HepG2 (cell line): ENCODE data around the gene BPIFB6.

ENCODE experiments used
- CHCHD3 ChIP-seq: sonication (generic); formaldehyde crosslinking; IDR thresholded peaks from 2 replicates; pipeline ENCODE4 v1.8.0; 2022; ENCODE audit warnings: mild to moderate bottlenecking, missing genetic modification reagents, moderate library complexity
- CTCF ChIP-seq: sonication (generic); formaldehyde crosslinking; IDR thresholded peaks from 2 replicates; pipeline ENCODE4 v1.5.0; 2020; ENCODE audit warnings: mild to moderate bottlenecking, missing genetic modification reagents, moderate library complexity
- ETS1 ChIP-seq: sonication (generic); formaldehyde crosslinking; IDR thresholded peaks from 2 replicates; pipeline ENCODE4 v1.4.0; 2020; ENCODE audit warnings: missing genetic modification reagents
- GABPA ChIP-seq, 2 experiments: IDR thresholded peaks; 2 replicates each; pipeline ENCODE4 v1.6.1; 2011 to 2016; ENCODE audit warnings: low read depth in 2 of 2, low read length in 1 of 2, missing biosample characterization in 1 of 2, missing genetic modification characterization in 1 of 2
- GATAD2A ChIP-seq: IDR thresholded peaks from 2 replicates; pipeline ENCODE4 v1.6.1; 2016
- HNF1A ChIP-seq, 2 experiments: sonication (generic) in 1 of 2; formaldehyde crosslinking in 1 of 2; IDR thresholded peaks; 2 replicates each; pipeline versions ENCODE4 v1.4.0 to v1.6.1; 2016 to 2020; ENCODE audit warnings: borderline replicate concordance in 1 of 2, low read depth in 1 of 2, mild to moderate bottlenecking in 1 of 2, missing genetic modification reagents in 1 of 2
- KAT2B ChIP-seq: fragments of 150-350 bp; IDR thresholded peaks from 2 replicates; pipeline ENCODE4 v1.6.1; 2014; ENCODE audit warnings: low read depth, low read length, borderline replicate concordance
- MAFG ChIP-seq: sonication (generic); formaldehyde crosslinking; IDR thresholded peaks from 2 replicates; pipeline ENCODE4 v1.5.1; 2020; ENCODE audit warnings: mild to moderate bottlenecking, missing genetic modification reagents
- POLR2A ChIP-seq, 2 experiments: IDR thresholded peaks; 2 replicates each; pipeline ENCODE4 v1.6.1; 2011; ENCODE audit warnings: low read depth in 2 of 2, low read length in 2 of 2, mild to moderate bottlenecking in 1 of 2, moderate library complexity in 1 of 2; ENCODE audit not compliant: insufficient read depth in 1 of 2
- ZNF672 ChIP-seq: sonication (generic); formaldehyde crosslinking; IDR thresholded peaks from 2 replicates; pipeline ENCODE4 v1.8.1; 2022; ENCODE audit warnings: missing genetic modification reagents
- TF ChIP-seq, protein P1 (sequence below): sonication (generic); formaldehyde crosslinking; conservative IDR thresholded peaks from 2 replicates; pipeline ENCODE4 v1.4.0; 2020; ENCODE audit warnings: missing genetic modification reagents
- TF ChIP-seq, protein P2 (sequence below): sonication (generic); formaldehyde crosslinking; IDR thresholded peaks from 2 replicates; pipeline ENCODE4 v1.5.1; 2020; ENCODE audit warnings: mild to moderate bottlenecking, moderate library complexity, missing genetic modification reagents

DNA sequence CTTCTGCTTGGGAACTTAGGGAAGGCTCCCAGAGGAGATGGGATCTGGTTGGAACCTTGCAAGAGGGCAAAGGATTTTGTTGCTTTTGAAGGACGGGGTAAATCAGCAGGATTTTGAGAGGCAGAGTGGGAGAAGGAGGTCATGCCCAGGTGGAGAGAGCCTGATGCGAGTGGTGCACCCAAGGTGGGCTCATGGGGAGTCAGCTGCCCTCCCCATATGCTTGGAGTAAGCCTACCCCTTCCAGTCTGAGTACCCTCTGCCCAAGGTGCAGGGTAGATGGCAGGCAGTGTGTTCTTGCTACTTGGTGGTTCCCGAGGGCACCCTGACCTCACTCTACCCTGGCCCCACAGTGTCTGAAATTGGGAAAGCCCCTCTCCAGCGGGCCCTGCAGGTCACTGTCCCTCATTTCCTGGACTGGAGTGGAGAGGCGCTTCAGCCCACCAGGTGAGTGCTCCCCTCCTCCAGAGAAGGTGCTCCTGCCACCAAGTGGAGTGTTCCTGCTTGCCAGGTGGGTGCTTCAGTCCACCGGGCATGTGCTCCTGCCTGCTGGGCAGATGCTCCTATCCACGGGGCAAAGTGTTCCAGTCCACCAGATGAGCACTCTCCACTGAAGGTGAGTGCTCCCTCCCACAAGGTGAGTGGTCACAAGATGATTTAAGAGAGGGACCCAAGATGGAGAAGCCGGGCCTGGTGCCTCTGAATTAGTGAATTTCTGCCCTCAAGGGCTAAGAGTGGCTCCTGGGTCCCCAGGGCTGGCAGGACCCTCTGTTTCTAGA, 20.6 kb upstream of the BPIFB6 start:
- TF ChIP-seq ETS1 (CRISPR knock-in tag) (no peak), GABPA (IDR thresholded peaks at IDR 0.05; ENCODE audit: low read depth, low read length) (0 out of 2 replicates have a peak, but pooled peaks have one; percentile 10), GABPA (CRISPR knock-in tag; IDR thresholded peaks at IDR 0.05; ENCODE audit: low read depth) (no peak), ZNF672 (CRISPR knock-in tag) (no peak), CHCHD3 (CRISPR knock-in tag) (no peak), POLR2A (IDR thresholded peaks at IDR 0.05; ENCODE audit: insufficient read depth in 1 of 2, low read depth in 2 of 2, low read length in 2 of 2) (peak in 1 of 2 experiments; percentile 45; a peak in 2 of 4 replicates), HNF1A (IDR thresholded peaks at IDR 0.05; ENCODE audit: low read depth) (no peak), HNF1A (CRISPR knock-in tag; IDR thresholded peaks at IDR 0.05; ENCODE audit: borderline replicate concordance) (peak; percentile 30; the same call in 1 of the 2 replicates), KAT2B (no peak), CTCF (CRISPR knock-in tag) (no peak), MAFG (no peak), GATAD2A (CRISPR knock-in tag) (no peak)
- TF ChIP-seq, protein P1, sequence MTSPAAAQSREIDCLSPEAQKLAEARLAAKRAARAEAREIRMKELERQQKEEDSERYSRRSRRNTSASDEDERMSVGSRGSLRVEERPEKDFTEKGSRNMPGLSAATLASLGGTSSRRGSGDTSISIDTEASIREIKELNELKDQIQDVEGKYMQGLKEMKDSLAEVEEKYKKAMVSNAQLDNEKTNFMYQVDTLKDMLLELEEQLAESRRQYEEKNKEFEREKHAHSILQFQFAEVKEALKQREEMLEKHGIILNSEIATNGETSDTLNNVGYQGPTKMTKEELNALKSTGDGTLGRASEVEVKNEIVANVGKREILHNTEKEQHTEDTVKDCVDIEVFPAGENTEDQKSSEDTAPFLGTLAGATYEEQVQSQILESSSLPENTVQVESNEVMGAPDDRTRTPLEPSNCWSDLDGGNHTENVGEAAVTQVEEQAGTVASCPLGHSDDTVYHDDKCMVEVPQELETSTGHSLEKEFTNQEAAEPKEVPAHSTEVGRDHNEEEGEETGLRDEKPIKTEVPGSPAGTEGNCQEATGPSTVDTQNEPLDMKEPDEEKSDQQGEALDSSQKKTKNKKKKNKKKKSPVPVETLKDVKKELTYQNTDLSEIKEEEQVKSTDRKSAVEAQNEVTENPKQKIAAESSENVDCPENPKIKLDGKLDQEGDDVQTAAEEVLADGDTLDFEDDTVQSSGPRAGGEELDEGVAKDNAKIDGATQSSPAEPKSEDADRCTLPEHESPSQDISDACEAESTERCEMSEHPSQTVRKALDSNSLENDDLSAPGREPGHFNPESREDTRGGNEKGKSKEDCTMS (CRISPR knock-in tag) = no peak
- TF ChIP-seq, protein P2, sequence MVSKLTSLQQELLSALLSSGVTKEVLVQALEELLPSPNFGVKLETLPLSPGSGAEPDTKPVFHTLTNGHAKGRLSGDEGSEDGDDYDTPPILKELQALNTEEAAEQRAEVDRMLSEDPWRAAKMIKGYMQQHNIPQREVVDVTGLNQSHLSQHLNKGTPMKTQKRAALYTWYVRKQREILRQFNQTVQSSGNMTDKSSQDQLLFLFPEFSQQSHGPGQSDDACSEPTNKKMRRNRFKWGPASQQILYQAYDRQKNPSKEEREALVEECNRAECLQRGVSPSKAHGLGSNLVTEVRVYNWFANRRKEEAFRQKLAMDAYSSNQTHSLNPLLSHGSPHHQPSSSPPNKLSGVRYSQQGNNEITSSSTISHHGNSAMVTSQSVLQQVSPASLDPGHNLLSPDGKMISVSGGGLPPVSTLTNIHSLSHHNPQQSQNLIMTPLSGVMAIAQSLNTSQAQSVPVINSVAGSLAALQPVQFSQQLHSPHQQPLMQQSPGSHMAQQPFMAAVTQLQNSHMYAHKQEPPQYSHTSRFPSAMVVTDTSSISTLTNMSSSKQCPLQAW (CRISPR knock-in tag) = no peak
